ENCODE data around the gene SDE2.
"Not testable (repeated sequence)": the region's sequence is repeated elsewhere in the genome, so short reads cannot be mapped to it uniquely, and the experiment has no call there.

Gene SDE2

DNA sequence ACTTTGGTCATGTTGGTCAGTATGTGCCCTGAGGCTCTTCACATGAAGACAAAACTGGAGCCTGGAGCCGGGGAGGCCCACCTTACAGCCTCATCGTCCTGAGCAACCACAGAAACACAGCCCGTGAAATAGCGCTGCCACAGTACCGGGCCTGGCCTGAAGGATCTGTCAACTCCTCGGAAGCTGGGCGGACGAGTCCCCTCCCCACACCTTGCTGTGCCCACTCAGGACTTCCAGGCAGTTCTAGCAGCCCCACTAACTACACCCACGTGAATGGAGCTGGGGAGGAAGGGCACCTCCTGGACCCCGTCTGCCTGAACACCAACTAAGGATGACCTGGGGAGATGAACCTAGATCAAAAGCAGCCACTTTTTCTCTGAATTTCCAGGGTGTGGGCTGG is 24.7 kb downstream of the SDE2 start:
- DNase-seq: peak; percentile 52

DNA sequence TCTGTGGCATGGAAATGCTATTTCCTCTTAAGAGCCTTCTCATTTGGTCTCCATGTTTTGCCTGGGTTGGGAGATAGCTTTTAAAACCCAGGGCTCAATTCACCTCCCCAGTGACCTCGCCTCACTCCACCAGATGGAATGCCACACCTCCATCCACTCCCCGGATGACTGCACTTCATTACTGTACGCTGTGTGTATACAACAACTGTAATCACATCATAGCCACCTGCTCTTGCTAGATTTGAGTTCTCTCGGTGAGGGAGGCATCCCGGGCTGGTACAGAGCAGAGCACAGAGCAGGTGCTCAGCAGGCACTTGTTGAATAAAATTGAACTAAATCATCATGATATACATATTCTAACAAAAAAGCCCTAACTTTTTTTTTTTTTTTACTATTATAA is 26.0 kb downstream of the SDE2 start:
- peak; percentile 33 for DNase-seq

DNA sequence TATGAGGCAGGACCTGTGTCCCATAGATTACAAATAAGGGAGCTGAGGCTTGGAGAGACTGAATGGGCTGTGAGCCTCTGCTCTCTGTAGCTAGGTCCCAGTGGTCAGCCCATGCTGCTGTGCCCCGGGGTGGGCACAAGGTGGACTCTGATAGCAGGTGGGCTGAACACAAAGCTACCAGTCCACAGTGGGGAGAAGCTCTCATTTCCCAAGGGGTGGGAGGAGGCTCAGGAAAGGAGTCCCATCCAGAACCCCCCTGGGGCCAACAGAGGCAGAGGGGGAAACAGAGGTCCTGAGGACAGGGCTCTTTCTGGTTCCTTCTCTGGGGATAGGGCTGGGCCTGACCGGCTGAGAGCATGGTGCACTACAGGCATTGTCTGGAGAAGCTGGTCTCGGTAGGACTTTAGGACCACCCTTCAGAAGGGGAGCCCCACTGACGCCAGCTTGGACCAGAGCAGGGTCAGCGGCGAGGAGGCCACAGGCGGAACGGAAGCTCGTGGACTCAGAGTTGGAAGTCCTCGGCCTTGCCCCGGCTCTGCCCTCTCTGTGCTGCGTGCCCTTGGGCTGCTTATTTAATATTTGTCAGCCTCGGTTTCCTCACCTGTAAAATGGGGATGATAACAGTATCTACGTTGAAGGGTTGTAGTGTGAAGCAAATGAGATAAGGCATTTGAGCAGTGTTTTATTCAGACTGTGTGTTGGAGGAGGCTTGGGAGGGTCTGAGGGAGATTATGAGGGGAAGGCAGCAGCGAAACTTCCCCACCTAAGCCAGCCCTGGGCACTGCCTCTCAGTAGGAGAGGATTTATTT is 26.6 kb downstream of the SDE2 start:
- peak; percentile 51 for DNase-seq

DNA sequence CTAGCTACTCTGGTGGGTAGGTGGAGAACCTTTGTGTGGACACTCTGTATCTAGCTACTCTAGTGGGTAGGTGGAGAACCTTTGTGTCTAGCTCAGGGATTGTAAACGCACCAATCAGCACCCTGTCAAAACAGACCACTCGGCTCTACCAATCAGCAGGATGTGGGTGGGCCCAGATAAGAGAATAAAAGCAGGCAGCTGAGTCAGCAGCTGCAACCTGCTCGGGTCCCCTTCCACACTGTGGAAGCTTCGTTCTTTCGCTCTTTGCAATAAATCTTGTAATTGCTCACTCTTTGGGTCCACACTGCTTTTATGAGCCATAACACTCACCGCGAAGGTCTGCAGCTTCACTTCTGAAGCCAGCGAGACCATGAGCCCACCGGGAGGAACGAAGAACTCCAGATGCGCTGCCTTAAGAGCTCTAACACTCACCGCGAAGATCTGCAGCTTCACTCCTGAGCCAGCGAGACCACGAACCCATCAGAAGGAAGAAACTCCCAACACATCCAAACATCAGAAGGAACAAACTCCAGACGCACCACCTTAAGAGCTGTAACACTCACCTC is 28.5 kb downstream of the SDE2 start:
- DNase-seq: not testable (repeated sequence)

DNA sequence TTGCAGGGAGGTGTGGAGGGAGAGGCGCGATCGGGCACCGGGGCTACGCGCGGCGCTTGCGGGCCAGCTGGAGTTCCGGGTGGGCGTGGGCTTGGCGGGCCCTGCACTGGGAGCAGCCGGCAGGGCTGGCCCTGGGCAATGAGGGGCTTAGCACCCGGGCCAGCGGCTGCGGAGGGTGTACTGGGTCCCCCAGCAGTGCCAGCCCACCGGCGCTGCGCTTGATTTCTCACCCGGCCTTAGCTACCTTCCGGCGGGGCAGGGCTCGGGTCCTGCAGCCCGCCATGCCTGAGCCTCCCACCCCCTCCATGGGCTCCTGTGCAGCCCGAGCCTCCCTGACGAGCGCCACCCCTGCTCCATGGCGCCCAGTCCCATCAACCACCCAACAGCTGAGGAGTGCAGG is 29.4 kb downstream of the SDE2 start:
- DNase-seq: not testable (repeated sequence)

DNA sequence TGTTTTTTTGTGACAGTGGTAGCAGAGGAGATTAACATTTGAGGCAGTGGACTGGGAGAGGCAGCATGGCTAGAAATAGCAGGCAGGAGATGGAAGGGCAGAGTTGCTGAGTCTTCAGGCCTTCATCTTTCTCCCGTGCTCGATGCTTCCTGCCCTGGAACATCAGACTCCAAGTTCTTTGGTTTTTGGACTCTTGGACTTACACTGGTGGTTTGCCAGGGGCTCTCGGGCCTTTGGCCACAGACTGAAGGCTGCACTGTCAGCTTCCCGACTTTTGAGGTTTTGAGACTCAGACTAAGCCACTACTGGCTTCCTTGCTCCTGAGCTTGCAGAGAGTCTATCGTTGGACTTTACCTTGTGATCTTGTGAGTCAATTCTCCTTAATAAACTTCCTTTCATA is 33.9 kb downstream of the SDE2 start:
- no peak for DNase-seq

DNA sequence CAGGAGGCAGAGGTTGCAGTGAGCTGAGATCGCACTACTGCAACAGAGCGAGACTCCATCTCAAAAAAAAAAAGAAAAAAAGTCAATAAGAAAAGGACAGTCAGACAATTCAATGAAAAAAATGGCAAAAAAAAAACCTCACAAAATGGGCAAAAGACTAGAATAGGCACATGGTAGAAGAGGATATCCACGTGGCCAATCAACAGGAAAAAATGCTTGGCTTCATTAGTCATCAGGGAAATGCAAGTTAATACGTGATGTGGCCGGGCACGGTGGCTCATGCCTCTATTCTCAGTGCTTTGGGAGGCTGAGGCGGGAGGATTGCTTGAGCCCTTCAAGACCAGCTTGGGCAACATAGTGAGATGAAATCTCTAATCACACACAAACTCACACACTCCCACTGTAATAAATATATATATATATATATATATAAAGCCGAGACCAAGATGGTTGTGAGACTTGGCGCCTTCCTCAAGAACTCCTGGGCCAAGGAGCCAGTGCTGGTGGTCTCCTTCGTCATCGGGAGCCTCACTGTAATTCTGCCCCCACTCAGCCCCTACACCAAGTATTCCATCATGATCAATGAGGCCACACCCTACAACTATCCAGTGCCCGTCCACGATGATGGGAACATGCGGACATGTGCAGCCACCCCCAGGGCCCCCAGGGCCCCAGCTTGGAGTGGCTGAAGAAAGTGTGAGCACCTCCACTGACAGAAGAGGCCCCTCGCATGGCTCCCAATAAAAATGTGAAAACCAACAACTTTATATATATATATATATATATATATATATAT is 35.2 kb downstream of the SDE2 start:
- DNase-seq: no peak

DNA sequence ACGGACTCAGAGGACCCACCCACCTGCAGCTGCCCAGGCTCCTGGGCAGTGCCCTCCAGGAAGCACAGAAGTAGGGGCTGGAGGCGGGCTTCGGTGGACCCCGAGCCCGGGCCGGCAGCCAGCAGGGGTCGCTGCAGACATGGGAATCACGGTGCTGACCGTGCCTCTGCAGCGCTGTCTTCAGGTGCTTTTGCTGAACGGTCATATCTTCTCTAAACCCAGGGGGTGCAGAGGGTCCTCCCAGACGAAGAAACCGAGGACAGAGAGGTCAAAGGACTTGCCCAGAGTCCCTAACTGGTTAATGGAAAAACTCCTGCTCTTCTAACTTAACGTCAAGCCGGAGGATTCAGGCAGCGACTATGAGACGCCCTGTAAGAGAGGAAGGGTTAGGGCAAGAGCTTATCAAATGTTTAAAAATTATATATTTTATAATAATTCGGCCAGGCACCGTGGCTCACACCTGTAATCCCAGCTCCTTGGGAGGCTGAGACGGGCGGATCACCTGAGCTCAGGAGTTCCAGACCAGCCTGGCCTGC is 36.6 kb downstream of the SDE2 start:
- DNase-seq: peak; percentile 87

DNA sequence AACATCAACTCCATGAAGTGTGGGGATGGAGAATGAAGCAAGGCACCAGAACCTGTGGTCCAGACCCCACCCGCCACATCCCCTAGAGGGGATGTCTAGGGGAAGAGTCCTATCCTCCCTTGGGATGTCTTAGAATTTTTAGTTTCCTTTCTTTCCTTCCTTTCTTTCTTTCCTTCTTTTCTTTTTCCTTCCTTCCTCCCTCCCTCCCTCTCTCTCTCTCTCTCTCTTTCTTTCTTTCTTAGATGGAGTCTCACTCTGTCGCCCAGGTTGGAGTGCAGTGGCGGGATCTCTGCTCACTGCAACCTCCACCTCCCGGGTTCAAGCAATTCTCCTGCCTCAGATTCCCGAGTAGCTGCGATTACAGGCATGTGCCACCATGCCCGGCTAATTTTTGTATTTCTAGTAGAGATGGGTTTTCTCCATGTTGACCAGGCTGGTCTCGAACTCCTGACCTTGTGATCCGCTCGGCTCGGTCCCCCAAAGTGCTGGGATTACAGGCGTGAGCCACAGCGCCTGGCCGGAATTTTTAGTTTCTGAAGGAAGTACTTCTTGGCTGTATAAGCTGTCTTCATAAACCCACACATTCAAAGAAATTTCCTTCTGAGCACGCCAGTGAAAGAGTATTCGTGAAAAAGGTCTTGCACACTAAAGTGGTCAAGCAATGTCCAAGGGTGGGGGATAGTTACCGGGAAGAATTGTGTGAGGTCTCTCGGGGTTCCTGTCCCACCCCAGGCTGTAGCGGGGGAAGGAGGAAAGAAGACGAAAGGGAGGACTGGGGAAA is 37.3 kb downstream of the SDE2 start:
- no peak for DNase-seq

DNA sequence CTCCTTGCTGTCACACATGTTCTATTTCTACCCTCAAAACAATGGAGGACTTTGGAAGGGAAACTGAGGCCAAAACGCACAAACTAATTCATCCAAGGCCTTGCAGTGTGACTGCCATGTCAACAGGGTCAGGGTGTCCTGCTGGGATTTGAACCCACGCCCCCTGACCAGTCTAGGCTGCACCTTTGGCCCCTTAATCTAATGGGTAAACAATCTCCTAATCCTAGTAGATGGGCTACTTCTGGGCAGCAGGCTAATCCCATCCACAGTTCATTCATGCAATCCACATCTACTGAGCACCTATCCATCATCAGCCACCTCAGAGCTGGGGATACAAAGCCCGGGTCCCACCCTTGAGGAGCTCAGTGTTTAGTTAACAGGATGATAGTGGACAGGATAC is 41.1 kb downstream of the SDE2 start:
- DNase-seq: no peak

DNA sequence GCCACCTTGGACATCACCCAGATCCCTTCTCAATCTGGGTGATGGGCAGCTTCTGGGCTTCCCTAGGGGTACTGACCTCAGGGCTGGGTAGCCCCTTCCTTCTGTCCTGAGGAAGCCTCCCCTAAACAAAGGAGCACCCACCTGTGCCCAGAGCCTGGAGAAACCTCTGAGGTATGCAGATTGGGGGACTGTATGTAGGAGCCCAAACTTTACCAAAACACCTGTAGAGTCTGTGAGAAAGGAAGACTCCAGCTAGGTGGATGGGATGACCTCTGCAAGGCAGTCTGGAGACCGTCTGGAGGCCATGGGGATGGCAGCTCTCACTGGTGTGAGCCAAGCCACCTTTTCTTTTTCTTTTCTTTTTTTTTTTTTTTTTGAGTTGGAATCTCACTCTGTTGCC is 44.4 kb downstream of the SDE2 start:
- no peak for DNase-seq

DNA sequence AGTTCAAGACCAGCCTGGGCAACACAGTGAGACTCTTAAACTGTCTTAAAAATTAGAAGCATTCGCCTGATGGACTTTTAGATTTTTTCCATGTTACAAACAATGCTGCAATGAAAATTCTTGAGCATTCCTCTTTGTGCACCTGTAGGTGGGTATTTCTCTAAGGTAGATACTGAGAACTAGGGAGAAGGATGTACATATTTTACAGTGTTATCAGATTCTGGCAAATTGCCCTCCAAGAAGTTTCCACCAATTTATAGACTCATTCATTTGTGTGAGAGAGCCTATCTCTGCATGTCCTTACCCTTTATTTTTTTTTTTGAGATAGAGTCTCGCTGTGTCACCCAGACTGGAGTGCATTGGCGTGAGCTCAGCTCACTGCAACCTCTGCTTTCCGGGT is 45.8 kb downstream of the SDE2 start:
- DNase-seq: no peak

DNA sequence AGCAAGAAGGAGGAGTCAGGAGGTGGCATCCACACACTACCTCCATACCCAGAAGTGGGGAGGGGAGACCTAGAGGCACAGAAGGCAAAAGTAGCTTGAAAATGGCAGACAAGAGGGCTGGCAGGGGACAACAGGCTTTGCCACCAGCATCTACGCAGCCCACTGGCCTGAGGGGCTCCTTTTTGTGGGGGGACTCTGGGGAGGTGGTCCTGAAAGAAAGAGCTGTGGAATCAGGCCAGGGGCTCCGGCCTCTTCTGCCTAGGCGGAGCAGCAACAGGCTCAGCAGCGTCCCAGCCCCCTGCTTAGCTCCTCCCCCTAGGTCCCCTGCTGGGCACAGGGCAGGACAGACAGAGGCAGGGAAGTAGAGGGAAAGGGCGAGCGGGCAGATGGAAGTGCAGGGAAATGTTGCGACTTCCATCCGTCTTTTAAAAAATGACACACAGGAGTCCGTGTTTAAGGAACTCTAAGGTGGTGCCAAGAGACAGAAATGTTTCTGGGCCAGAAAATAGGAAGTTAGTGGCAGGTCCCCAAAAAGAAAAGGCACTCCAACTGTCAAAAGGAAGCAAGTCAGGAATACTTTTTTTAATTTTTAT is 48.1 kb downstream of the SDE2 start:
- DNase-seq: no peak

DNA sequence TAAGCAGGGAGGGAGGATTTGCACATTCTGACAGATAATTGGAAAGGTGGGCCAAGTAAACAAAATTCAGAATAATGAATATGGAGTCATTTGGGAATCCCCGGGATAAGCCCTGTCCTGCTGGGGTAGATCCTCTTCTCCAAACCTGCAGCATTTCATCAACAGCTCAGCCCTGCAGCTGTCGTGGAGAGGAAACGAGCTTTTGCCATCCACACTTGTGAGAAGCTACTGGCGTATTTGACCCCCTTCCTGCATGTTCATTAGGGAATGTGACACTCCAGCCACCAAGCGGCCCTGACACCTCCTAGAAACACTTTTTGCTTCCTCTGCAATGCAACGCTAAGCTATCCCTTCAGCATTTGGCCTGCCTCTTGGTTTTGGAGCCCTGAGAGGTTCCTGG is 50.1 kb downstream of the SDE2 start:
- no peak for DNase-seq

DNA sequence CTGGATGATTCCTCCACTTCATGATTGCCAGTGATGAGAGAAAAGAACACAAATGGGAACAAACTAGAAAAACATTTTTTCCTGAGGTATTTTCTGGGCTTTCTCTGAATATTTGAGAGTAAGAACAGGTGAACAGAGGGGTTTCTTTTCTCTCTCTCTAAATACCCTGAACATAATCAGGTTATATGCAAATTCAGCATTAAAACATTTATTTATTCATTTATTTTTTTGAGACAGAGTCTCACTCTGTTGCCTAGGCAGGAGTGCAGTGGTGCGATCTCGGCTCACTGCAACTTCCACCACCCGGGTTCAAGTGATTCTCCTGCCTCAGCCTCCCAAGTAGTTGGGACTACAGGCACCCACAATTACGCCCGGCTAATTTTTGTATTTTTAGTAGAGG is 52.3 kb downstream of the SDE2 start:
- no peak for DNase-seq

DNA sequence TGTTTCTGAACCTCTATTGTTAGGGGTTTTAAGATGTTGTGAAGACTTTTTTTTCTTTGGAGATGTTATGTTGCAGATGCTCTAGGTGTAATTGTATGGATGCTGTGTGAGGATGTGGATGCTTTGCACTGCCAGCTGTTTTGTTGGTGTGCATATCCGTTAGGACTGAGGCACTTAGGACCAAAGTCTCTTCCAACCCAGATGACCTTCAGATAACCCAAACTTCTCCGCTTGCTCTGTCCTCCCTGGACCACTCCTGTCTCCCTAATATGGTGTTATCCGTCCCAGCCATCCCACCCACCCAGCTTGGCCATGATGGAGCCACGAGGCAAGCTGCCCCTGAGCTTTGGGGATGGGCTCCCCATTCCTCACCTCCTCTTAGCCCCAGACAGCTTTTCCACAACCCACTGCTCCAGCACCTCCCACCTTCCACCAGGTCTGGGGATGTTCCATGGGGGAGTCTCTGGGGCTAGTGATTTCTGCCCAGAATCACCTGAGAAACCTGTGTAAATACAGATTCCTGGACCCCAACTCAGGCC is 53.0 kb downstream of the SDE2 start:
- DNase-seq: no peak

DNA sequence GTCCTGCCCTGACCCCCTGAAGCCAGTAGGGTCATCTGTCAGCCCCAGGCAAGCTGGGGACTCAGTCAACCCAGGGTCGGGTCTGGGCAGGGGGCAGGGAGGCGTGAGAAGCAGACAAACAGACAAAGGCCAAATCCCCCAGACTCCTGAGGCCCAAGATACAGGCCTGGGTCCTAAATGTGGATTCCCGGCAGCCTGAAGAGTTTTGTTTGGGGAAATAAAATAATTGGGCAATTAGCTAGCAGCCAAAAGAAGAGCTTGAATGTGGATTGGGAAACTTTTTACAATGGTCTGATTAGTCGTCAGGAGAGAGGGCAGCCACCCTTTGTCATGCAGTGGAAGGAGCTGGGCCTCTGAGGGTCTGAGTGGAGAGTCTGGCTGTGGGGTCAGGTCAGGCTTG is 53.6 kb downstream of the SDE2 start:
- DNase-seq: no peak

DNA sequence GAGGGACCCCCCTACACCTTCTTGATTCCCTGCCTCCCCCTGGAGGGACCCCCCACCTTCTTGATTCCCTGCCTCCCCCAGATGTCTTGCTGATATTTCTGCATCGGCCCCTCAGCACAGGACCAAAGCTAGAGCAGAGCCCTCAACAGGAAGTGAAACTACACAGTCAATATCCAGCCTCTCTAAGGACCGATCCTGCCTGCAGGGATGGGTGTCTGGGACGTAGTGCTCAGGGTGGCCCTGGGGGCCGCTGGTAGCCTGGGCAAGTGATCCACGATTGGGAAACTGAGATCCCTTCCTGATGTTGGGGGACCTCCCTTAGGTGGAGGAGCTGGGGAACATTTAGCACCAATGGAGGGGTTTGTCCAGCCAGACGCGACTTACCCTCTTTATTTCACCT is 54.2 kb downstream of the SDE2 start:
- DNase-seq: no peak

DNA sequence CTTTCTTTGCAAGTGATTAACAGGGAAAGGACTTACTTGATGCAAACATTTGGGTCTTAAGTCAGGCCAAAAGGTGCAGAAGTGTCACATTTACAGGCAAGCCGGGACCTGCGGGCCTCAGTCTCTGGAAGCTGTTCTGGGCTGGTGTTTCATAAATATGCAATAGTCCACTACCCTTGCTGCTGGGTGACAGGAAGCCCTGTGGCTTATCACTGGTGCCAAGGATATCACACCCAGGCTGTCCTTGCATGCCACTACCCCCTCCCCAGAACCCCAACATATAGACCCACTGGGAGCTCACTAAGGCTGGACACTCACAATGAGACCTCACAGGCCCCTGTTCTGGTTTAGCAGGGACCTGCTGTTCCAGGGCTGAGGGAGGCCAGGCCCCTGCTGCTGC is 54.8 kb downstream of the SDE2 start:
- DNase-seq: no peak

DNA sequence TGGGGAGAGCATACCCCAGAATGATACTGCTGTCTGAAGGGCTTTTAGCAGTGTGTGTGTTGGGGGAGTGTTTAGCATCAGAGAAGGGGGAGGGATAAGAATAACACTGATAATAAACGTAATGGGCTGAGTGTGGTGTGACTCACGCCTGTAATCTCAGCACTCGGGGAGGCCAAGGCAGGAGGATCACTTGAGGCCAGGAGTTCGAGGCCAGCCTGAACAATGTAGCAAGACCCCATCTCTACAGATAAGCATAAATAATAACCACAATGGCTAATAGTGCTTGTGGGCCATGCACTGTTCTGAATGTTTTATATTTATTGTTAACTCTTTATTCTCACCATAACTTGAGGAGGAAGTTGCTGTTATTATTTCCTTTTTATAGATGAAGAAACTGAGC is 55.6 kb downstream of the SDE2 start:
- no peak for DNase-seq

DNA sequence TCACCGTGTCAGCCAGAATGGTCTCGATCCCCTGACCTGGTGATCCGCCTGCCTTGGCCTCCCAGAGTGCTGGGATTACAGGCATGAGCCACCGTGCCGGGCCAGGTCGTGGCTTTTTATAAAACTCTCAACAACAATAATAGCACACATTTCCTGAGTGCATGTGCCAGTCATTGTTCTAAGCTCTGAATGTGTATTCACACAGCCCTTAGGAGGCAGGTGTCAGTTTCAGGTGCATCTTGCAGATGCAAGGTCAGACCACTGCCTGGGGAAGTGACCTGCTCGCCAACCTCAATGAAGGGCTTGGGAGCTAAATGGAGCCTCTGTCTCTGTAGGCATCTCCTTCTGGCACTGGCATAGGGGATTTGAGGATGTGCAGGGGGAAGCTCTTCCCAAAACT is 56.6 kb downstream of the SDE2 start:
- no peak for DNase-seq

DNA sequence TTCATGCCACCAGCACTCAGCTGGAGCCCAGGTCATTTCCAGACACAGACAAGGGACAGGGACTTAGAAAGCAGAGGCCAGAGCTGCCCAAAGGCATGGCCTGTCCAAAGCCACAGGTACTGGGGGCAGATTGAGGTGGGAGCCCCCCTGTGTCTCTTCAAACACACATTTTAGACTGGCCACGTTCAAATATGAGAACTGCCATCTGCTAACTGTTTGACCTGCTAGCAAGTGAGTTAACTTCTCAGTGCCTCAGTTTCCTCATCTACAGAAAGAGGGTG is 57.3 kb downstream of the SDE2 start:
- no peak for DNase-seq
